Caco-2 (cell line): ENCODE results near the gene DAB1. TPM values are rescaled to one million over a fixed set of nuclear protein-coding genes. Genes with fewer than 3 reads are reported as not detected.
"Not testable (repeated sequence)": the region's sequence is repeated elsewhere in the genome, so short reads cannot be mapped to it uniquely, and the experiment has no call there.

Source experiments
- BruUV-seq: library from RNA; stranded (reverse); fragments of 400-500 nt; replicated peaks from 2 replicates; lab custom pipeline; 2021; lab: Mats Ljungman, UMichigan
- CTCF ChIA-PET: fragments of 300-600 bp; sonication (Branson Sonifier 250); formaldehyde crosslinking; loops from one replicate; lab custom pipeline; 2022; ENCODE audit warnings: antibody characterized with exemption; lab: Charles Lee
- POLR2A ChIA-PET: fragments of 300-600 bp; sonication (Branson Sonifier 250); formaldehyde crosslinking; loops from one replicate; lab custom pipeline; 2022; ENCODE audit warnings: antibody characterized with exemption; lab: Charles Lee
- DNase-seq, 2 experiments: peaks; one replicate each; pipeline versions ENCODE4 v3.0.0 to v3.0.0-alpha.2; 2020 to 2022
- H3K27me3 ChIP-seq: replicated peaks from 2 replicates; pipeline ENCODE4 v1.6.0; 2011; ENCODE audit warnings: low read length; ENCODE audit not compliant: control insufficient read depth, insufficient read depth
- H3K36me3 ChIP-seq: 2 replicates; pipeline ENCODE4 v1.5.1; 2011; ENCODE audit warnings: low read length; ENCODE audit not compliant: control insufficient read depth, insufficient read depth
- H3K4me1 ChIP-seq: fragments of 250-450 bp; sonication (Bioruptor Pico); 2 replicates; pipeline ENCODE4 v1.5.1; 2020; ENCODE audit warnings: mild to moderate bottlenecking
- H3K4me3 ChIP-seq: 2 replicates; pipeline ENCODE4 v1.5.1; 2011; ENCODE audit warnings: low read depth, mild to moderate bottlenecking, control low read depth, low read length
- H3K9me3 ChIP-seq: fragments of 250-450 bp; sonication (Bioruptor Pico); 2 replicates; pipeline ENCODE4 v1.5.1; 2020; ENCODE audit warnings: mild to moderate bottlenecking, moderate library complexity
- H3K27ac Mint-ChIP-seq: one replicate; pipeline ENCODE4 v1.8.0; 2022; ENCODE audit warnings: mixed read lengths; ENCODE audit not compliant: unreplicated experiment
- H3K27me3 Mint-ChIP-seq: one replicate; pipeline ENCODE4 v1.8.0; 2022; ENCODE audit warnings: mixed read lengths; ENCODE audit not compliant: insufficient read depth, unreplicated experiment
- H3K36me3 Mint-ChIP-seq: one replicate; pipeline ENCODE4 v1.8.0; 2022; ENCODE audit warnings: mild to moderate bottlenecking, mixed read lengths; ENCODE audit not compliant: insufficient read depth, unreplicated experiment
- H3K4me1 Mint-ChIP-seq: one replicate; pipeline ENCODE4 v1.8.0; 2022; ENCODE audit warnings: low read depth, mixed read lengths; ENCODE audit not compliant: unreplicated experiment
- H3K4me3 Mint-ChIP-seq: one replicate; pipeline ENCODE4 v1.8.0; 2022; ENCODE audit warnings: mild to moderate bottlenecking, moderate library complexity, mixed read lengths; ENCODE audit not compliant: unreplicated experiment
- H3K9me3 Mint-ChIP-seq: one replicate; pipeline ENCODE4 v1.8.0; 2022; ENCODE audit warnings: mixed read lengths; ENCODE audit not compliant: unreplicated experiment
- CTCF ChIP-seq, 2 experiments: fragments of 200-600 bp in 1 of 2; IDR thresholded peaks; 1 replicate in 1 of 2; 2 replicates in 1 of 2; pipeline versions ENCODE4 v1.5.1 to v1.8.0; 2011 to 2022; ENCODE audit warnings: antibody characterized with exemption in 1 of 2, control low read depth in 1 of 2, inconsistent platforms in 1 of 2, low read depth in 1 of 2, low read length in 1 of 2, mild to moderate bottlenecking in 1 of 2, moderate library complexity in 1 of 2; ENCODE audit not compliant: insufficient read depth in 1 of 2, severe bottlenecking in 1 of 2, unreplicated experiment in 1 of 2
- intact Hi-C: fragments of 100-400 bp; cut with micrococcal nuclease; formaldehyde crosslinking; loops from one replicate; pipeline ENCODE4 v1.10.0; 2022; ENCODE audit not compliant: unreplicated experiment
- total RNA-seq: library from RNA; stranded (reverse); gene quantifications from 2 replicates; pipeline ENCODE4 v1.2.3, GENCODE V29; 2022

DAB1 gene
- total RNA-seq, 1 experiment from 2014 or later = 0.32 TPM

DNA sequence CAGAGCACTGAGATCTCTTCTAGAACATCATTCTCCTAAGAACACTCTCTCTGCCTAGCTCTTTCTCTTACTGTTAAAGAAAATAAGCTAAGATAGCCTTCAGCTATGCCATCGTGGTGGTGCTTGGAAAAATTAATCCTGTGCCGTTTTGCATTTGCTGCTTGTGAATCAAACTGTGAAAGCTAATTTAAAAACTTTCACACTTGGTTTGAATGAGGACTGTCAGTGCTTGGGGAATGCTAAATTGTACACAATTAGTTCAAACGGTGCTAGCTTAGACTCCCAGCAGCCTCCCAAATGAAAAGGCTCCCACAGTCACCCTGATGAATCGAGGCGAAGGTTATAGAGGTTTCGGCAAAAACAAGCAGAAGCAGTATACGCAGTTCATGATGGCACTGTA, 79.6 kb downstream of the DAB1 start:
- intact Hi-C loops = no loop called here
- Histone ChIP-seq H3K9me3 (no peaks in the 10 kb centered on the region), H3K27me3 (no peaks in the 10 kb centered on the region), H3K4me1 (no peaks in the 10 kb centered on the region), H3K36me3 (no peaks in the 10 kb centered on the region), H3K4me3 (no peak overlapping the region)
- CTCF ChIA-PET = no interaction called here
- H3K36me3 Mint-ChIP-seq = no peaks in the 10 kb centered on the region
- no peaks in the 10 kb centered on the region for H3K9me3 Mint-ChIP-seq
- H3K4me1 Mint-ChIP-seq = no peaks in the 10 kb centered on the region
- BruUV-seq = no TSS peak
- POLR2A ChIA-PET = no interaction called here
- H3K27ac Mint-ChIP-seq = no peak overlapping the region
- no peak for TF ChIP-seq CTCF (IDR thresholded peaks at IDR 0.05; ENCODE audit: insufficient read depth in 1 of 2, low read depth in 1 of 2, low read length in 1 of 2, severe bottlenecking in 1 of 2, unreplicated experiment in 1 of 2)
- DNase-seq = no peak
- H3K27me3 Mint-ChIP-seq = no peaks in the 10 kb centered on the region
- H3K4me3 Mint-ChIP-seq = no peak overlapping the region

GRCh38 chr1:57343298-57343915, 80.5 kb downstream of the DAB1 start:
- CTCF ChIA-PET, BruUV-seq, intact Hi-C loops, H3K4me1 ChIP-seq, H3K9me3 Mint-ChIP-seq, H3K27me3 ChIP-seq, H3K36me3 Mint-ChIP-seq, H3K9me3 ChIP-seq, H3K4me3 Mint-ChIP-seq, DNase-seq, POLR2A ChIA-PET, H3K4me3 ChIP-seq, H3K27me3 Mint-ChIP-seq, H3K27ac Mint-ChIP-seq, H3K36me3 ChIP-seq, H3K4me1 Mint-ChIP-seq: not testable (repeated sequence)

DNA sequence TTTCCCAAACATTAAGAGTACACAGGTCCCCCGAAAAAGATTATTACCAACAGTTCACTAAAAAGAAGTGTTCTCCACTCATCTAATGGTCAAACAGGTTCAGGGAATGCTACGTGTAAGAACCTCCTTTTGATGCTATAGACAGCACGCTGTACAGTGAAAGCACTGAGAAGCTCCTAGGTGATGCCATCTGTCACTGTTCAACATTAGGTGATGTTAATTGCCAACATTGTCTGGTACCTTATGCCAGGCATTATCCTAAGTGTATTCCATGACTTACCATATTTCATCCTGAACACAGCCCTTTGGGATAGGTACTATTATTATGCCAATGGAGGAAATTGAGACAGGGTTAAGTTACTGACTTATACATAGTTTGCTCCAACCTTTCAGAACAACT, 82.1 kb downstream of the DAB1 start:
- Mint-ChIP-seq H3K4me3 (no peak overlapping the region), H3K27ac (no peak overlapping the region)
- TF ChIP-seq CTCF (IDR thresholded peaks at IDR 0.05; ENCODE audit: insufficient read depth in 1 of 2, low read depth in 1 of 2, low read length in 1 of 2, severe bottlenecking in 1 of 2, unreplicated experiment in 1 of 2) = no peak

More for the DNA sequence above, 82.1 kb downstream of the DAB1 start:
- Histone ChIP-seq H3K4me1 (no peaks in the 10 kb centered on the region), H3K9me3 (no peaks in the 10 kb centered on the region), H3K36me3 (no peaks in the 10 kb centered on the region), H3K4me3 (no peak overlapping the region), H3K27me3 (no peaks in the 10 kb centered on the region)
- H3K4me1 Mint-ChIP-seq = no peaks in the 10 kb centered on the region
- no peaks in the 10 kb centered on the region for H3K36me3 Mint-ChIP-seq
- BruUV-seq = no TSS peak
- intact Hi-C loops = no loop called here
- DNase-seq = no peak
- ChIA-PET CTCF (no interaction called here), POLR2A (no interaction called here)
- H3K27me3 Mint-ChIP-seq = no peaks in the 10 kb centered on the region
- H3K9me3 Mint-ChIP-seq = no peaks in the 10 kb centered on the region
